Measurements from ENCODE around the gene SF1.
A peak's percentile ranks its signal among the peaks of the same experiment; 100 is the strongest.

SF1 gene

DNA sequence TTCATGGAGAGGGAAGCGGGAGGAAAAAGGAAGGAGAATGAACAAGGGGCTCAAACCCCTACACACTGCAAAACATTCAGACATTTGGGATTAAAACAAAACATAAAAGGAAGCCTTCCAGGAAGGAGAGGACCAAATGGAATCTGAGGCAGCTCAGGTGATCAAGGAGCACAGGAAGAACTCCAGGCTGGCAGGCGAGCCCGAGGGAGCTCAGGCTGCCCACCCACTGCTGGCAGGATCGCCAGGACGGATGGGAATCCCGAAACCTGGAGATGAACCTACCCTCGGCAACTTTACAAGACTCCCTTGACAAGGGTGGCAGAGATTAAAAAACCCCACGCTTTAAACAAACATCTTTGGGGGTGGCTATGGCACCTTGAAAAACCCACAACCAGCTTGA, 13.6 kb downstream of the SF1 start:
- peaks cover 66% of the 10 kb centered on the region for H3K36me3 ChIP-seq (ENCODE audit: control insufficient read depth, insufficient read depth, low read length, severe bottlenecking)
- no peaks in the 10 kb centered on the region for H3K27me3 ChIP-seq (replicated peaks; ENCODE audit: control insufficient read depth, insufficient read depth, low read length)
- no peak overlapping the region for H3K4me3 ChIP-seq (ENCODE audit: low read length)
- no peak for DNase-seq (ENCODE audit: low read depth)
- no peaks in the 10 kb centered on the region for H3K9me3 ChIP-seq (ENCODE audit: control insufficient read depth, low read length)
- no peak overlapping the region for H3K9ac ChIP-seq (ENCODE audit: low read length)
- peaks cover 39% of the 10 kb centered on the region for H3K4me1 ChIP-seq (ENCODE audit: control insufficient read depth, insufficient read depth, low read length)

GRCh38 chr11:64764040-64764611, 14.2 kb downstream of the SF1 start:
- H3K4me1 ChIP-seq (ENCODE audit: control insufficient read depth, insufficient read depth, low read length): peaks cover 45% of the 10 kb centered on the region
- H3K4me3 ChIP-seq (ENCODE audit: low read length): no peak overlapping the region
- DNase-seq (ENCODE audit: low read depth): no peak
- H3K36me3 ChIP-seq (ENCODE audit: control insufficient read depth, insufficient read depth, low read length, severe bottlenecking): peaks cover 60% of the 10 kb centered on the region
- H3K27me3 ChIP-seq (replicated peaks; ENCODE audit: control insufficient read depth, insufficient read depth, low read length): no peaks in the 10 kb centered on the region
- peak overlapping the region; percentile 33 for H3K9ac ChIP-seq (ENCODE audit: low read length)
- H3K9me3 ChIP-seq (ENCODE audit: control insufficient read depth, low read length): no peaks in the 10 kb centered on the region

GRCh38 chr11:64763526-64764039, 14.8 kb downstream of the SF1 start:
- no peak for DNase-seq (ENCODE audit: low read depth)
- Histone ChIP-seq H3K27me3 (replicated peaks; ENCODE audit: control insufficient read depth, insufficient read depth, low read length) (no peaks in the 10 kb centered on the region), H3K36me3 (ENCODE audit: control insufficient read depth, insufficient read depth, low read length, severe bottlenecking) (peaks cover 54% of the 10 kb centered on the region), H3K4me3 (ENCODE audit: low read length) (no peak overlapping the region), H3K9me3 (ENCODE audit: control insufficient read depth, low read length) (no peaks in the 10 kb centered on the region), H3K4me1 (ENCODE audit: control insufficient read depth, insufficient read depth, low read length) (peaks cover 45% of the 10 kb centered on the region), H3K9ac (ENCODE audit: low read length) (peak overlapping the region; percentile 33)

GRCh38 chr11:64762674-64763525, 15.4 kb downstream of the SF1 start:
- no peak for DNase-seq (ENCODE audit: low read depth)
- H3K4me1 ChIP-seq (ENCODE audit: control insufficient read depth, insufficient read depth, low read length): peaks cover 45% of the 10 kb centered on the region
- H3K4me3 ChIP-seq (ENCODE audit: low read length): no peak overlapping the region
- no peaks in the 10 kb centered on the region for H3K27me3 ChIP-seq (replicated peaks; ENCODE audit: control insufficient read depth, insufficient read depth, low read length)
- H3K9me3 ChIP-seq (ENCODE audit: control insufficient read depth, low read length): no peaks in the 10 kb centered on the region
- peaks cover 48% of the 10 kb centered on the region for H3K36me3 ChIP-seq (ENCODE audit: control insufficient read depth, insufficient read depth, low read length, severe bottlenecking)
- H3K9ac ChIP-seq (ENCODE audit: low read length): peak overlapping the region; percentile 33

GRCh38 chr11:64762277-64762673, 16.1 kb downstream of the SF1 start:
- H3K9me3 ChIP-seq (ENCODE audit: control insufficient read depth, low read length): no peaks in the 10 kb centered on the region
- H3K9ac ChIP-seq (ENCODE audit: low read length): peak overlapping the region; percentile 25
- peaks cover 41% of the 10 kb centered on the region for H3K36me3 ChIP-seq (ENCODE audit: control insufficient read depth, insufficient read depth, low read length, severe bottlenecking)
- DNase-seq (ENCODE audit: low read depth): no peak
- no peak overlapping the region for H3K4me3 ChIP-seq (ENCODE audit: low read length)
- H3K4me1 ChIP-seq (ENCODE audit: control insufficient read depth, insufficient read depth, low read length): peaks cover 45% of the 10 kb centered on the region
- no peaks in the 10 kb centered on the region for H3K27me3 ChIP-seq (replicated peaks; ENCODE audit: control insufficient read depth, insufficient read depth, low read length)

DNA sequence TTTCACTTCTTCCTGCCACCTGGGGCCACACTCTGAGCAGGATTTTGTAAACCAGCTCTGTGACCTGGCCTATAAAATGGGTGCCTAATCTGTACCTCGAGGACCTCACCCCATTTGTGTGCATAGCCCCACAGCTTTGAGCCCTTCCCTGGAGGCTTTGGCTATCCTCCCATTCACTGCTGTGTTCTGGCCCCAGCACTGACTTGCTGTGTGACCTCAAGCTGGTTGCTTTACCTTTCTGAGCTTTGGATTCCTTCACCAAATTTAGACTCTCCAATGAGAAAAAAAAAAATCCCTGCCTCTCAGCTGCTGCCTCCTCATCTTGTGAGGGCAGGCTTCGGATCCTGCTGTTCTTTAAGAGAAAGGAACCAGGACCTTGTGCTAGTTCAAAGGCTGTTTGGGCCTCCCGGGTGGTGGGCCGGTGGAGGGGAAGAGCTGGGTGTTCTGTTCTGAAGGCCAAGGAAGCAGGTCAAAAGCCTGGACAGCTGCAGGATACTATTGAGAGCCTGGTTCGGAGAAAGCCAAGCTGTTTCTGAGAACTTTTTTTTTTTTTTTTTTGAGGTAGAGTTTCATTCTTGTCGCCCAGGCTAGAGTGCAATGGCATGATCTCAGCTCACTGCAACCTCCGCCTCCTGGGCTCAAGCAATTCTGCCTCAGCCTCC, 17.5 kb downstream of the SF1 start:
- Histone ChIP-seq H3K9ac (ENCODE audit: low read length) (peak overlapping the region; percentile 78), H3K9me3 (ENCODE audit: control insufficient read depth, low read length) (no peaks in the 10 kb centered on the region), H3K27me3 (replicated peaks; ENCODE audit: control insufficient read depth, insufficient read depth, low read length) (no peaks in the 10 kb centered on the region), H3K36me3 (ENCODE audit: control insufficient read depth, insufficient read depth, low read length, severe bottlenecking) (peaks cover 32% of the 10 kb centered on the region), H3K4me3 (ENCODE audit: low read length) (no peak overlapping the region), H3K4me1 (ENCODE audit: control insufficient read depth, insufficient read depth, low read length) (peaks cover 45% of the 10 kb centered on the region)
- no peak for DNase-seq (ENCODE audit: low read depth)

DNA sequence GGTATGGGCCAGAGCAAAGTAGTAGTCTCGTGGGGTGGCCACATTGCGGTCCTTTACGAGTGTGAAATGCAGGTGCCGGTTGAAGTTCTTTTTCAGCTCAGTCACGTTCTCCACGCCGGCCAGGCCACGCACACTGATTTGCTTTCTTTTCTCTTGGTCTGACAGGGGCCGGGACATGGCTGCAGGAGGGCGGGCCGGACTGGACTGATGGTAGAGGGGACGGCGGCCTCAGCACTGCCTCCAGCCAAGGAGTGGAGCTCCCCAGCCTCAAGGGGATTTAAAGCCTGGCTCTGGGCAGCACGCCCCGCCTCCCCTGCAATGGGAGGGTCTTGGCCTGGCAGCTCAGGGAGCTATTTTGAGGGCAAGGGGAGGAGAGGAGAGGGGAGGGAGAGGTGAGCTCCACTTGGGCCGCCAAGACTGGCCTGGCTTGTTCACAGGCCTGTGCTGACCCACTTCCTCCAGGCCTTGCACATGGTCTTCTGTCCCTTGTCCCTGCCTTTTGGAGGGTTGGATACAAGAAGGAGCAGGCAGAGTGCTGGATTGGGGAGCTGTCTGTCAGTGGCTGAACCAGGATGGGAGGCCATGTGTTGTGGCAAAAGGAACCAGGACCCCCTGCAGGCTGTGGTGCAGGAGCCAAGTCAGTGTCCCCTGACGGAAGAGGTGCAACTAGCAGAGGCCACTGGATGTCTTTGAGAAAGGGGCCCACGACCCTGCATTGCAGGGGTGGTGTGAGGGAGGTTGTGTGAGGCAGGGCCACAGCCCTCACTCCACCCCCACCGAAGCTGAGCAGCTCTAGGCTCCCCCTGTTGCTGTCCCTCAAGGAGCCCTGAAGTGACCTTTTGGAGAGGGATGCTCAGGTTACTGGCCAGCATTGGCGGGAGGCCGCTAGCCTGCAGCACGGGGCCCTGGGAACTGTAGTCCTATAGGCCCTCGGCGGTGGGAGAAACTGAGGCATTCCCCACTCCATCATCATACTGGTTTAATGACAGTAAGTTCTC, 18.3 kb downstream of the SF1 start, which contains the start of gene PYGM:
TSS of gene PYGM (minus strand) at position 253 of the 998 bp plus-strand sequence. CDS start at position 177, 76 bp downstream.
- DNase-seq (ENCODE audit: low read depth): no peak
- peak within 1 kb of the TSS; percentile 78 for H3K9ac ChIP-seq (ENCODE audit: low read length)
- no peaks in the 10 kb centered on the region for H3K27me3 ChIP-seq (replicated peaks; ENCODE audit: control insufficient read depth, insufficient read depth, low read length)
- peak within 1 kb of the TSS; percentile 56 for H3K4me3 ChIP-seq (ENCODE audit: low read length)
- peaks cover 45% of the 10 kb centered on the region for H3K4me1 ChIP-seq (ENCODE audit: control insufficient read depth, insufficient read depth, low read length)
- no peaks in the 10 kb centered on the region for H3K9me3 ChIP-seq (ENCODE audit: control insufficient read depth, low read length)
- peaks cover 25% of the 10 kb centered on the region for H3K36me3 ChIP-seq (ENCODE audit: control insufficient read depth, insufficient read depth, low read length, severe bottlenecking)

DNA sequence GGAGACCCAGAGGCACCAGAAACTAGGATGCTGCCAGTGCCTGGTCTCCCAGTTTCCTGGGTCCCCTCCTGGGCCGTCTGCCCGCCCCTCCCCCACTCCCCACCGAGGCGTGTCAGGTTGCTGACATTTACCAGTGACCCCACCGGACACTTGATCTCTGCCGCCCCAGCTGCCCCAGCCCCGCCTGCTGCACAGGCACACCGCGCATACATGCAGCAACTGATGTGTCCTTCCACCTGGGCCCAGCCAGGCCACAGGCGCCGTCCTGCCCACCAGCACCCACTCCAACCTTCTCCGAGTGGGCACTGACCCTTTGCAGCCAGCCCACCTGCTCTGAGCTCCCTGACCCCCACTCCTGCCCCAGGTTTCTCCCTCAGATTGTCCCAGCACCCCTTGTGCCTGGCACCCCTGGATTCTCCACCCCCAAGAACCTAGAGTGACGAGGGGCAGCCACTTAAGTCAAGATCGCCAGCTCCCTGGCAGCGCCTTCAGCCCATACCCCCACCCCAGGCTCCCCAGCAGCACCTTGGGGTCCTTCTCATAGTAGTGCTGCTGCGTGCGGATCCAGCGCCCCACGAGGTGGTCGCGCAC, 19.1 kb downstream of the SF1 start:
- H3K4me1 ChIP-seq (ENCODE audit: control insufficient read depth, insufficient read depth, low read length): peaks cover 45% of the 10 kb centered on the region
- peak overlapping the region; percentile 56 for H3K4me3 ChIP-seq (ENCODE audit: low read length)
- no peak for DNase-seq (ENCODE audit: low read depth)
- no peaks in the 10 kb centered on the region for H3K9me3 ChIP-seq (ENCODE audit: control insufficient read depth, low read length)
- peak overlapping the region; percentile 78 for H3K9ac ChIP-seq (ENCODE audit: low read length)
- H3K27me3 ChIP-seq (replicated peaks; ENCODE audit: control insufficient read depth, insufficient read depth, low read length): no peaks in the 10 kb centered on the region
- peaks cover 17% of the 10 kb centered on the region for H3K36me3 ChIP-seq (ENCODE audit: control insufficient read depth, insufficient read depth, low read length, severe bottlenecking)

- H3K4me1 ChIP-seq (ENCODE audit: control insufficient read depth, insufficient read depth, low read length): peaks cover 37% of the 10 kb centered on the region
Observed at GRCh38 chr11:64758330-64759079, 19.8 kb downstream of the SF1 start.

More at GRCh38 chr11:64758330-64759079, 19.8 kb downstream of the SF1 start:
- peaks cover 10% of the 10 kb centered on the region for H3K36me3 ChIP-seq (ENCODE audit: control insufficient read depth, insufficient read depth, low read length, severe bottlenecking)
- no peak overlapping the region for H3K9ac ChIP-seq (ENCODE audit: low read length)
- no peak for DNase-seq (ENCODE audit: low read depth)
- no peaks in the 10 kb centered on the region for H3K27me3 ChIP-seq (replicated peaks; ENCODE audit: control insufficient read depth, insufficient read depth, low read length)
- no peaks in the 10 kb centered on the region for H3K9me3 ChIP-seq (ENCODE audit: control insufficient read depth, low read length)
- no peak overlapping the region for H3K4me3 ChIP-seq (ENCODE audit: low read length)

Measured in adipocyte (in vitro differentiated cells).